Ascending aorta (tissue), 2 donors: ENCODE data around the gene MLLT3. TPM values are rescaled to one million over a fixed set of nuclear protein-coding genes. Genes with fewer than 3 reads are reported as not detected.

Source experiments
- DNase-seq, 2 donors: peaks; one replicate each; pipeline ENCODE4 v3.0.0-alpha.2; 2019; ENCODE audit warnings: low spot score in 2 of 2
- H3K27ac ChIP-seq, 2 donors: fragments of 200-600 bp; sonication (generic); one replicate each; pipeline ENCODE4 v1.5.1; 2016 to 2017; ENCODE audit warnings: mild to moderate bottlenecking in 1 of 2
- H3K27me3 ChIP-seq: fragments of 200-600 bp; sonication (generic); one replicate; pipeline ENCODE4 v1.5.1; 2017
- H3K36me3 ChIP-seq, 2 donors: fragments of 200-600 bp; sonication (generic); one replicate each; pipeline ENCODE4 v1.5.1; 2016
- H3K4me1 ChIP-seq, 2 donors: fragments of 200-600 bp; sonication (generic); one replicate each; pipeline ENCODE4 v1.5.1; 2016 to 2017; ENCODE audit warnings: mild to moderate bottlenecking in 1 of 2
- H3K4me3 ChIP-seq, 2 donors: fragments of 200-600 bp; sonication (generic); one replicate each; pipeline ENCODE4 v1.5.1; 2016 to 2017; ENCODE audit warnings: mild to moderate bottlenecking in 1 of 2
- H3K9me3 ChIP-seq, 2 donors: fragments of 200-600 bp; sonication (generic); one replicate each; pipeline ENCODE4 v1.5.1; 2016
- intact Hi-C: fragments of 100-400 bp; cut with DNase I; formaldehyde crosslinking; loops from one replicate; pipeline ENCODE4 v1.15.1; 2023
- total RNA-seq: library from RNA; depleted of rRNA; stranded (reverse); fragments of >200 nt; gene quantifications from one replicate; pipeline ENCODE4 v1.1.0, GENCODE V29; 2016
- TF ChIP-seq, protein P1 (sequence below), 3 experiments: fragments of 200-600 bp in 2 of 3; fragments of 450-650 bp in 1 of 3; sonication (generic) in 2 of 3; IDR thresholded peaks; one replicate each; pipeline ENCODE4 v1.5.1; 2016 to 2019; ENCODE audit warnings: antibody characterized with exemption in 3 of 3, mild to moderate bottlenecking in 1 of 3, moderate library complexity in 1 of 3

Gene MLLT3
- total RNA-seq, 1 donor from 2014 or later: 16.8 TPM

- Histone ChIP-seq H3K9me3 (no peaks in the 10 kb centered on the region), H3K27me3 (no peaks in the 10 kb centered on the region), H3K4me1 (no peaks in the 10 kb centered on the region), H3K27ac (no peak overlapping the region), H3K36me3 (no peaks in the 10 kb centered on the region), H3K4me3 (no peak overlapping the region)
- intact Hi-C loops: no loop called here
- TF ChIP-seq, protein P1, sequence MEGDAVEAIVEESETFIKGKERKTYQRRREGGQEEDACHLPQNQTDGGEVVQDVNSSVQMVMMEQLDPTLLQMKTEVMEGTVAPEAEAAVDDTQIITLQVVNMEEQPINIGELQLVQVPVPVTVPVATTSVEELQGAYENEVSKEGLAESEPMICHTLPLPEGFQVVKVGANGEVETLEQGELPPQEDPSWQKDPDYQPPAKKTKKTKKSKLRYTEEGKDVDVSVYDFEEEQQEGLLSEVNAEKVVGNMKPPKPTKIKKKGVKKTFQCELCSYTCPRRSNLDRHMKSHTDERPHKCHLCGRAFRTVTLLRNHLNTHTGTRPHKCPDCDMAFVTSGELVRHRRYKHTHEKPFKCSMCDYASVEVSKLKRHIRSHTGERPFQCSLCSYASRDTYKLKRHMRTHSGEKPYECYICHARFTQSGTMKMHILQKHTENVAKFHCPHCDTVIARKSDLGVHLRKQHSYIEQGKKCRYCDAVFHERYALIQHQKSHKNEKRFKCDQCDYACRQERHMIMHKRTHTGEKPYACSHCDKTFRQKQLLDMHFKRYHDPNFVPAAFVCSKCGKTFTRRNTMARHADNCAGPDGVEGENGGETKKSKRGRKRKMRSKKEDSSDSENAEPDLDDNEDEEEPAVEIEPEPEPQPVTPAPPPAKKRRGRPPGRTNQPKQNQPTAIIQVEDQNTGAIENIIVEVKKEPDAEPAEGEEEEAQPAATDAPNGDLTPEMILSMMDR (IDR thresholded peaks at IDR 0.05): no peak
- no peak for DNase-seq
These were observed 126.0 kb downstream of the MLLT3 start for GRCh38 chr9:20496328-20496727.

DNA sequence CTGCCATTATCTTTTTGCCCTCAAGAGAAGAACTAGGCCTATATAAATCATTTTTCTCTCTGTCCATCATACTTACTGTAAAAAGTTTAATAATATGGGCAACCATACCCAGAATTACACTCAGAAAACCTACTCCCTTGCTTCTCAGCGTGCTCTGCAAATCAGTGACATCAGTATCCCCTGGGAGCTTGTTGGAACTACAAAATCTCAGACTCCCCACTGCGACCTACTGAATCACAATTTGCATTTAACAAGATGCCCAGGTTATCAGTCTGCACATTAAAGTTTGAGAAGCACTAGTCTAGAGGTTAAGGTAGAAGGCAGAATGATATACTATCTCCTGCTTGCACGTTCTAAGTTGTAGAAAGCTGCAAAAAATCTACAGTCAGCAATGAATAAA, 127.2 kb downstream of the MLLT3 start:
- Histone ChIP-seq H3K27ac (no peak overlapping the region), H3K4me1 (no peaks in the 10 kb centered on the region), H3K36me3 (no peaks in the 10 kb centered on the region), H3K27me3 (no peaks in the 10 kb centered on the region), H3K4me3 (no peak overlapping the region), H3K9me3 (no peaks in the 10 kb centered on the region)
- intact Hi-C loops: no loop called here
- no peak for DNase-seq
- TF ChIP-seq, protein P1 (IDR thresholded peaks at IDR 0.05): no peak

GRCh38 chr9:20494035-20494434, 128.3 kb downstream of the MLLT3 start:
- no peak for DNase-seq
- intact Hi-C loops: no loop called here
- no peaks in the 10 kb centered on the region for H3K4me1 ChIP-seq
- H3K4me3 ChIP-seq: no peak overlapping the region
- no peaks in the 10 kb centered on the region for H3K36me3 ChIP-seq
- H3K27me3 ChIP-seq: no peaks in the 10 kb centered on the region
- no peaks in the 10 kb centered on the region for H3K9me3 ChIP-seq
- TF ChIP-seq, protein P1 (IDR thresholded peaks at IDR 0.05): no peak
- no peak overlapping the region for H3K27ac ChIP-seq

GRCh38 chr9:20492772-20493171, 129.5 kb downstream of the MLLT3 start:
- Histone ChIP-seq H3K9me3 (no peaks in the 10 kb centered on the region), H3K27me3 (no peaks in the 10 kb centered on the region), H3K27ac (no peak overlapping the region), H3K36me3 (no peaks in the 10 kb centered on the region), H3K4me1 (no peaks in the 10 kb centered on the region), H3K4me3 (no peak overlapping the region)
- DNase-seq: no peak
- intact Hi-C loops: no loop called here
- TF ChIP-seq, protein P1 (IDR thresholded peaks at IDR 0.05): no peak

GRCh38 chr9:20491612-20492011, 130.7 kb downstream of the MLLT3 start:
- intact Hi-C loops: no loop called here
- no peak overlapping the region for H3K27ac ChIP-seq
- H3K27me3 ChIP-seq: no peaks in the 10 kb centered on the region
- no peaks in the 10 kb centered on the region for H3K4me1 ChIP-seq
- H3K9me3 ChIP-seq: no peaks in the 10 kb centered on the region
- H3K4me3 ChIP-seq: no peak overlapping the region
- TF ChIP-seq, protein P1 (IDR thresholded peaks at IDR 0.05): no peak
- H3K36me3 ChIP-seq: no peaks in the 10 kb centered on the region
- no peak for DNase-seq

DNA sequence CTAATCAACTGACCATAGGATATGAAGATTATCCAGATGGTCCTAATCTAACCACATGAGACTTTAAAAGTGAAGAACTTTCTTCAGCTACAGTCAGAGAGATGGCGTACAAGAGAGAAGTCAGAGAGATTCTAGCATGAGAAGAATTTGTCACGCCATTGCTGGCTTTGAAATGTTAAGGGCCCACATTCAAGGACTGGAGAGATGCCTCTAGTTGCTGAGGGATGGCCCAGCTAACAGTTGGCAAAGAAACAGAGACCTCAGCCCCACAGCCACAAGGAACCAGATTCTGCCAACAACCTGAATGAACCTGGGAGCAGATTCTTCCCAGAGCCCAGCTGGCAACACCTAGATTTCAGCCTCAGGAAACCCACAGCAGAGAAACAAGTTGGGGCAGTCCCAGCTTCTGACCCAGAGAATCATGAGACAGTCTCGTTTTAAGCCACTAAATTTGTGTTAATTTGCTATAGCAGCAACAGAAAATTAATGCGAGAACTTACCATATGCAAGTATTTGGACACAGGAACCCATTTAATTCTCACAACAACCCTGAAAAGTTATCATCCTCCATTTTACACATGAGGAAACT, 132.0 kb downstream of the MLLT3 start:
- no peaks in the 10 kb centered on the region for H3K36me3 ChIP-seq
- DNase-seq: no peak
- no peaks in the 10 kb centered on the region for H3K9me3 ChIP-seq
- TF ChIP-seq, protein P1 (IDR thresholded peaks at IDR 0.05): no peak
- no peaks in the 10 kb centered on the region for H3K27me3 ChIP-seq
- H3K4me1 ChIP-seq: no peaks in the 10 kb centered on the region
- H3K27ac ChIP-seq: no peak overlapping the region
- intact Hi-C loops: no loop called here
- H3K4me3 ChIP-seq: no peak overlapping the region
